ENCODE results near the gene CBFA2T2.

DNA sequence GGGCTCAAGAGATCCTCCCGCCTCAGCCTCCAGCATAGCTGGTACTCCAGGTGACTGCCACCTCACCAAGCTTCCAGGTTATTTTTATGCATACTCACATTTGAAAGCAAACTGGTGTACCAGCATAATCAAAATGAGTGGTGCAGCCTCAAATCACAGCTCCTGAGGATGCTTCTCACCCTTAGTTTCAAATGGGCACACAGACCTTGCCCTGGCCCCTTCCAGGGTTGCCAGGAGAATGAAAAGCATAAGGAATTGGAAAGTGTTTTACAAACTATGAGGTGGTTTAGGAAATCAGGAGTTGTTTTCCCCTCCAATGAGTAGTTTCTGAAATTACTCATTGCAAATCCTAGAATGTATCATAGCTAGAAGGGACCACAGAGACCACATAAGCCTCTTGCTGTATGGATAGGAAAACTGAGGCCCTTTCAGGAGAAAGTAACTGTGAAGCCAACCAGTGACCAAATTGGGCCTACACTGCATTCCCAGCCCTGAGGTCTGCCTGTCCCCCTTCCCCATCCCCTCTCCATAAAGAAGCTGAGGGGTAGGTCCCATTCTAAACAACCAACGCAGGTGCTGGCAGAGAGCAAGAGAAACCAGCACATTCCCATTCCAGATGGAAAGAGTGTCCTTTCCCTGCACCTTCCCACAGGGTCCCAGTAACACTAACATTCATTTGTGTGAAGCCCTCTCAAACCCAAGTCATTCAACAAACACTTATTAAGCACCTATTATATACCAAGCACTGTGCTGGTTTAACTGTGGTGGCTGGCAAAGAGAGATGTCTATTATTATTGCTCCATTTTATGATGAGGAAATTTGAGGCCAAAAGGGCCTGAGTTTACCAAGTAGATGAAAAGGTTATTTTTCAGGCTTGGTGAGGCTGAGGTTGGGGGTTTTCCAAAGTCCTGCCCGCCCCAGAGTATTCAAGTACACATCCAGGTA is 198.4 kb downstream of the CBFA2T2 start:
- TF ChIP-seq, protein P1, sequence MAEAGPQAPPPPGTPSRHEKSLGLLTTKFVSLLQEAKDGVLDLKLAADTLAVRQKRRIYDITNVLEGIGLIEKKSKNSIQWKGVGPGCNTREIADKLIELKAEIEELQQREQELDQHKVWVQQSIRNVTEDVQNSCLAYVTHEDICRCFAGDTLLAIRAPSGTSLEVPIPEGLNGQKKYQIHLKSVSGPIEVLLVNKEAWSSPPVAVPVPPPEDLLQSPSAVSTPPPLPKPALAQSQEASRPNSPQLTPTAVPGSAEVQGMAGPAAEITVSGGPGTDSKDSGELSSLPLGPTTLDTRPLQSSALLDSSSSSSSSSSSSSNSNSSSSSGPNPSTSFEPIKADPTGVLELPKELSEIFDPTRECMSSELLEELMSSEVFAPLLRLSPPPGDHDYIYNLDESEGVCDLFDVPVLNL (IDR thresholded peaks at IDR 0.05; ENCODE audit: low read depth, low read length), result no peak
- TF ChIP-seq, protein P2, sequence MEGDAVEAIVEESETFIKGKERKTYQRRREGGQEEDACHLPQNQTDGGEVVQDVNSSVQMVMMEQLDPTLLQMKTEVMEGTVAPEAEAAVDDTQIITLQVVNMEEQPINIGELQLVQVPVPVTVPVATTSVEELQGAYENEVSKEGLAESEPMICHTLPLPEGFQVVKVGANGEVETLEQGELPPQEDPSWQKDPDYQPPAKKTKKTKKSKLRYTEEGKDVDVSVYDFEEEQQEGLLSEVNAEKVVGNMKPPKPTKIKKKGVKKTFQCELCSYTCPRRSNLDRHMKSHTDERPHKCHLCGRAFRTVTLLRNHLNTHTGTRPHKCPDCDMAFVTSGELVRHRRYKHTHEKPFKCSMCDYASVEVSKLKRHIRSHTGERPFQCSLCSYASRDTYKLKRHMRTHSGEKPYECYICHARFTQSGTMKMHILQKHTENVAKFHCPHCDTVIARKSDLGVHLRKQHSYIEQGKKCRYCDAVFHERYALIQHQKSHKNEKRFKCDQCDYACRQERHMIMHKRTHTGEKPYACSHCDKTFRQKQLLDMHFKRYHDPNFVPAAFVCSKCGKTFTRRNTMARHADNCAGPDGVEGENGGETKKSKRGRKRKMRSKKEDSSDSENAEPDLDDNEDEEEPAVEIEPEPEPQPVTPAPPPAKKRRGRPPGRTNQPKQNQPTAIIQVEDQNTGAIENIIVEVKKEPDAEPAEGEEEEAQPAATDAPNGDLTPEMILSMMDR (IDR thresholded peaks at IDR 0.05 in 2 of 3, conservative IDR thresholded peaks at IDR 0.05 in 1 of 3; ENCODE audit: control insufficient read depth in 2 of 3, extremely low read depth in 1 of 3, insufficient read depth in 1 of 3, low read depth in 3 of 3, low read length in 3 of 3), result no peak
- TF ChIP-seq GABPA (IDR thresholded peaks at IDR 0.05; ENCODE audit: low read depth) (no peak), CREM (IDR thresholded peaks at IDR 0.05; ENCODE audit: low read depth) (no peak), NBN (IDR thresholded peaks at IDR 0.05) (no peak), HDGF (IDR thresholded peaks at IDR 0.05) (no peak), MEF2A (IDR thresholded peaks at IDR 0.05; ENCODE audit: insufficient read depth, low read depth, low read length) (no peak), EZH2 (IDR thresholded peaks at IDR 0.05; ENCODE audit: borderline replicate concordance, control insufficient read depth, low read depth, low read length) (no peak), TAF1 (IDR thresholded peaks at IDR 0.05; ENCODE audit: borderline replicate concordance, low read depth, low read length) (no peak), POLR2AphosphoS5 (IDR thresholded peaks at IDR 0.05; ENCODE audit: low read length) (no peak), POLR2AphosphoS2 (IDR thresholded peaks at IDR 0.05; ENCODE audit: low read depth, low read length) (no peak), JUNB (IDR thresholded peaks at IDR 0.05) (0 out of 2 replicates have a peak, but pooled peaks have one; percentile 13)
- TF ChIP-seq, protein P3, sequence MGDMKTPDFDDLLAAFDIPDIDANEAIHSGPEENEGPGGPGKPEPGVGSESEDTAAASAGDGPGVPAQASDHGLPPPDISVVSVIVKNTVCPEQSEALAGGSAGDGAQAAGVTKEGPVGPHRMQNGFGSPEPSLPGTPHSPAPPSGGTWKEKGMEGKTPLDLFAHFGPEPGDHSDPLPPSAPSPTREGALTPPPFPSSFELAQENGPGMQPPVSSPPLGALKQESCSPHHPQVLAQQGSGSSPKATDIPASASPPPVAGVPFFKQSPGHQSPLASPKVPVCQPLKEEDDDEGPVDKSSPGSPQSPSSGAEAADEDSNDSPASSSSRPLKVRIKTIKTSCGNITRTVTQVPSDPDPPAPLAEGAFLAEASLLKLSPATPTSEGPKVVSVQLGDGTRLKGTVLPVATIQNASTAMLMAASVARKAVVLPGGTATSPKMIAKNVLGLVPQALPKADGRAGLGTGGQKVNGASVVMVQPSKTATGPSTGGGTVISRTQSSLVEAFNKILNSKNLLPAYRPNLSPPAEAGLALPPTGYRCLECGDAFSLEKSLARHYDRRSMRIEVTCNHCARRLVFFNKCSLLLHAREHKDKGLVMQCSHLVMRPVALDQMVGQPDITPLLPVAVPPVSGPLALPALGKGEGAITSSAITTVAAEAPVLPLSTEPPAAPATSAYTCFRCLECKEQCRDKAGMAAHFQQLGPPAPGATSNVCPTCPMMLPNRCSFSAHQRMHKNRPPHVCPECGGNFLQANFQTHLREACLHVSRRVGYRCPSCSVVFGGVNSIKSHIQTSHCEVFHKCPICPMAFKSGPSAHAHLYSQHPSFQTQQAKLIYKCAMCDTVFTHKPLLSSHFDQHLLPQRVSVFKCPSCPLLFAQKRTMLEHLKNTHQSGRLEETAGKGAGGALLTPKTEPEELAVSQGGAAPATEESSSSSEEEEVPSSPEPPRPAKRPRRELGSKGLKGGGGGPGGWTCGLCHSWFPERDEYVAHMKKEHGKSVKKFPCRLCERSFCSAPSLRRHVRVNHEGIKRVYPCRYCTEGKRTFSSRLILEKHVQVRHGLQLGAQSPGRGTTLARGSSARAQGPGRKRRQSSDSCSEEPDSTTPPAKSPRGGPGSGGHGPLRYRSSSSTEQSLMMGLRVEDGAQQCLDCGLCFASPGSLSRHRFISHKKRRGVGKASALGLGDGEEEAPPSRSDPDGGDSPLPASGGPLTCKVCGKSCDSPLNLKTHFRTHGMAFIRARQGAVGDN (IDR thresholded peaks at IDR 0.05), result no peak
- TF ChIP-seq, protein P4, sequence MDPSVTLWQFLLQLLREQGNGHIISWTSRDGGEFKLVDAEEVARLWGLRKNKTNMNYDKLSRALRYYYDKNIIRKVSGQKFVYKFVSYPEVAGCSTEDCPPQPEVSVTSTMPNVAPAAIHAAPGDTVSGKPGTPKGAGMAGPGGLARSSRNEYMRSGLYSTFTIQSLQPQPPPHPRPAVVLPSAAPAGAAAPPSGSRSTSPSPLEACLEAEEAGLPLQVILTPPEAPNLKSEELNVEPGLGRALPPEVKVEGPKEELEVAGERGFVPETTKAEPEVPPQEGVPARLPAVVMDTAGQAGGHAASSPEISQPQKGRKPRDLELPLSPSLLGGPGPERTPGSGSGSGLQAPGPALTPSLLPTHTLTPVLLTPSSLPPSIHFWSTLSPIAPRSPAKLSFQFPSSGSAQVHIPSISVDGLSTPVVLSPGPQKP (IDR thresholded peaks at IDR 0.05; ENCODE audit: low read depth, low read length), result no peak
